Heart left ventricle (tissue), 13 donors: ENCODE measurements around the gene RPL27.

Source experiments
- CTCF ChIP-seq, 12 donors: fragments of 200-600 bp; sonication (generic) in 4 of 12; IDR thresholded peaks; one replicate each; pipeline versions ENCODE4 v1.5.0 to v1.8.0; 2018 to 2022; ENCODE audit warnings: antibody characterized with exemption in 12 of 12, mild to moderate bottlenecking in 5 of 12
- POLR2A ChIP-seq, 2 donors: fragments of 450-650 bp; IDR thresholded peaks; one replicate each; pipeline ENCODE4 v1.6.1; 2017; ENCODE audit warnings: antibody characterized with exemption in 2 of 2, mild to moderate bottlenecking in 2 of 2, moderate library complexity in 2 of 2
- donor health status: ischemic (EF 13 %, LVEDD 7.1; RV severe dilation, severe dysfunction).
- donor health status: DM: no; HTN: yes; CAD: no.
- donor health status: DM: no; HTN: no; CAD: no.
- donor health status: ischemic (EF 25% LVEDD 6.9; RV normal size, moderate dysfunction).
- donor health status: ischemic (EF 25% LVEDD 5.7; RV mildly dilated, moderate dysfunction).
- donor health status: ischemic (EF 35%, LVEDD 5.7; RV mildly dilated, moderate dysfunction).
- donor health status: nonischemic (EF 11% LVEDD 7.7; RV severe dilation, severe dysfunction).
- donor health status: DM: yes; HTN: yes; CAD: no.
- donor health status: PGD.
- donor health status: ischemic (EF 29% LVEDD 5.4; RV normal size, mild dysfunction).
- donor health status: nonischemic (EF 23%, LVEDD 6.1; RV moderate dilation, normal function).

GRCh38 chr17:43039646-43040045 lies 41.4 kb downstream of the RPL27 start:
- TF ChIP-seq CTCF (IDR thresholded peaks at IDR 0.05), result no peak
- TF ChIP-seq POLR2A (IDR thresholded peaks at IDR 0.05), result no peak
